CD4-positive, alpha-beta T cell treated with Interleukin-1 beta for 1 hour (primary cell): ENCODE results near the gene FZD1.
A peak's percentile ranks its signal among the peaks of the same experiment; 100 is the strongest.

Experiments
- DNase-seq, 2 donors: peaks; one replicate each; pipeline ENCODE4 v3.0.0-alpha.2; 2020 to 2022

Gene FZD1

GRCh38 chr7:91264046-91264923, at the start of gene FZD1:
FZD1 (plus strand) TSS chr7:91264433; CDS start chr7:91264881, 448 bp downstream.
- peak; percentile 51 to 82 for DNase-seq

- no peak for DNase-seq
Observed at GRCh38 chr7:91226411-91226810, 37.8 kb upstream of the FZD1 start.

GRCh38 chr7:91228327-91228726, 35.9 kb upstream of the FZD1 start:
- no peak for DNase-seq

GRCh38 chr7:91228927-91229558, 35.2 kb upstream of the FZD1 start:
- DNase-seq: no peak

- DNase-seq: no peak
Observed at GRCh38 chr7:91230100-91230499, 34.1 kb upstream of the FZD1 start.

DNA sequence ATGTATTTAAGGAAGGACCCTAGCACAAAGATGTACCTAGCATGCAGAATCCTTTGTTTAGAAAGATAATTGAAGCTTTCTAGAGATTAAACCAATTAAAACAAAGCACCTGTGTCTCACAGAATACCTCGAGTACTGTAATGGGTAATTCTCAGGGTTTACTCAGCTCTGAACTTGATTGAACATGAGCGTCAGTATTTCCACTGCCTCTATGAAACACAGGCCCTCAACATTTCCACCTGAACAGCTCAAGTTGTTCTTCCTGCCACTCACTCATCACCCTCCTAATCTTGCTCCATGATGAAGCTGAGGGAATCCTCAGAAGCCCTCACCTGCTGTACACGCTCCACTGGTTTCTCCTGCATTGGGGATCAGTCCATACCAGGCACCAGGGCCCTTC, 33.7 kb upstream of the FZD1 start:
- no peak for DNase-seq

DNA sequence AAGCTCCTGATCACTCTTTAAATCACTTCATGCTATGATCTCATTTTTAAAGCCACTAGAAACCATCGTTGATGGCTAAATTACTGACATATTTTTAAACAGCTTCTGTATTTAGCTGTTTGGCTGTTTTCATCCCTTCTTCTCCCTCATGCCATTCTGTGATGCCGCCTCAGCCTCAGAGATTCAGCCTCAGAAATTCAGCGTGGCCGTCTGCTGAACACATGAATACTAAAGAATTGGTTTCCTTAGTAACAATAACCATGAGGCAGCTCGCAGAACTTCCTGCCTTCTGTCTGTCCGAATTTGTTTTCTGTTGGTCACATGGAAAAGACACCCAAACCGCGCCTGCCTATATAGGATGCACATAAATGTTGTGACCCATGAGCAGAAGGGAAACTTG, 31.0 kb upstream of the FZD1 start:
- DNase-seq: no peak

DNA sequence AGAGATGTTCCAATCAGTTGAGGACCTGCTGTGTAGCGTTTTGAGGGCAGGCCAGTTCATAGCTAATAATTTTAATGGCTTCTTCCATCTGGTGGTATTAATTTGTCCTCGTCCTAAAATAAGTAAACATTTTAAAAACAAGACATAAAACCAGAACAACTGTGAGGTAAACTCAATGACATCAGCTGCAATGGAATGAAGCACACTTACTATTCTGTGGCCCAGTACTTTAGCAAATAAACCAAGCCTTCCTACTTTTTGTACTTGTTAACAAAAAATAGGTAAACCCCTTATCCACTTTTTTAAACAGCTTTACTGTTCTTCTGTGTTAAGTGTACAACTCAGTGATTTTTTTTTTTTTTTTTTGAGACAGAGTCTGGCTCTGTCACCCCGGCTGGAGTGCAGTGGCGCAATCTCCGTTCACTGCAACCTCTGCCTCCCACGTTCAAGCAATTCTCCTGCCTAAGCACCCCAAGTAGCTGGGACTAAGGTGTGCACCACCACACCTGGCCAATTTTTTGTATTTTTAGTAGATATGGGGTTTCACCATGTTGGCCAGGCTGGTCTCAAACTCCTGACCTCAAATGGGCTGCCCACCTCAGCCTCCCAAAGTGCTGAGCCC, 28.9 kb upstream of the FZD1 start:
- no peak for DNase-seq

DNA sequence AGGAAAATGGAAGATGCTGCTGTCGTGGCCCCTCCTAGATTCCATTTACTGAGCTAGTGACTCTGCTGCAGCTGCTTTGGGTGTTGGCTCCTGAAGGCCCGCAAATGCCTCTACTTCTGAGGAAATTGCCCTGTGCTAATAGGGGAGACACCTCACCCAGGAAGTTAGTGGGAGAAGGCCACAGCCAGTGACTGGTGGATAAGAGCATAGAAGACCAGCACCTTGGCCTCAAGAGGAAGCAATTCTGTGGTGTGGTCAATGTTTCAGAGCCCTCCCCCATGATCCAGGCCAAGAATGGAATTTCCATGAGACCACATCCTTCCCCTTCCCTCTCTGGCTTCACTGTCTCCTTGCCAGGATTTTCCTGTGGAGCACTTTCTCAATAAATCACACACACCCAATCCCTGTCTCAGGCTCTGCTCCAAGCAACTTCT, 25.0 kb upstream of the FZD1 start:
- DNase-seq: no peak

- DNase-seq: no peak
Observed at GRCh38 chr7:91239772-91240171, 24.5 kb upstream of the FZD1 start.

DNA sequence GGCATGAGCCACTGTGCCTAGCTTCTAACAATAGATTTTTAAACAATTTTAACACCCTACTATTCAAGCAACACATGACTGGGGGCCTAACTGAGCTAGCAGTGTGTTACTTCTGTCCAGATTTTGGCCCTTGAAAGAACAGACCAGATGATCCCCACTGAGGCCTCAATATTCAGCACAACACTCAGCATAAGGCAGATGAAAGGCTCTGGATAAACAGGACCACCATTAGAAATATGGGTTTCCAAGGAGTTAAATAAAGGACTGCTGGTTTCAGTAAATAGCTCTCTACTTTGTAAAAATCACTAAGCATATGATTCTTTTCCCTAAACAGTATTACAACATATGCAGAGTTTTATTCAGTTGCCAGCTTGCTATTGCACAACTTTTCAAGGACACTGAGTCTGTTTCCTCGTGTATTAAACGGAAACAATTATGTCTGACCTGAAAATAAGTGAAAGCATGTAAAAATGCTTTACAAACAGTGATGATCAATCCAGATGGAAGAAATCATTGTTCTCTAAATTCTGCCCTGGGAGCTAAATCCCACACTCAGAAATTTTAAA, 23.8 kb upstream of the FZD1 start:
- DNase-seq: no peak

DNA sequence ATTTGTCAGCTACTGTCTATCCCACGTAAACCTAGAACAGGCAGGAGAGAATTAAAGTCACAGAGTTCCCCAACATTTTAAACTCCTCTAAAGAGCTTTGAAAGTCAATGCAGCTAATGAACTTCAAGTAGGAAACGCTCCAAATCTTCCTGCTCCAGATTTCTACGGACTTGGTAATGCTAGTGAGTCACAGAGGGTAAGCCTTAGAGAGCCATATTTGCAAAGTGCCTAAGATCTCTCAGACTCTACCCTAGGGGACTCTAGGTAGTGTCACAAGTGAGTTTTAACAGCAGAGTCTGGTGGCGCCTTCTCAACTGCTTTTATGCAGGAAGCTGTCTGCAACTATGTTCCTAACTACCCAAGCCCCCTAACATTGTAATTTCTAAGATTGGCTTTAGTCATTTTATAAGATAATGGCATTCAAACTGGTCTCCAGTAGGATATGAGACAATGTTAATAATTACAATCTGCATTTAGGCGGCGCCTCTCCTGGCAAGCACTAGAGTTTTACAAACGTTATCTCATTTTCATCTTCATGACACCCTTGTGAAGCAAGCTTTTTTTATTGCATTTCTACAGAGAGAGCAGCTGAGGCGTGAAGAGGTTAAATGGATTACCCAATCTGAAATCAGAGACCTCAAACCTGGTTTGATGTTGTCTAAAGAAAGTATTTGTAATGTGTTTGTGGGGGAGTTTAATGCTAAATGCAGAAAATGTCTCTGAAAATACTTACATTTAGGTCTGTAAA, 22.0 kb upstream of the FZD1 start:
- no peak for DNase-seq

- DNase-seq: no peak
Observed at GRCh38 chr7:91243591-91244301, 20.5 kb upstream of the FZD1 start.

DNA sequence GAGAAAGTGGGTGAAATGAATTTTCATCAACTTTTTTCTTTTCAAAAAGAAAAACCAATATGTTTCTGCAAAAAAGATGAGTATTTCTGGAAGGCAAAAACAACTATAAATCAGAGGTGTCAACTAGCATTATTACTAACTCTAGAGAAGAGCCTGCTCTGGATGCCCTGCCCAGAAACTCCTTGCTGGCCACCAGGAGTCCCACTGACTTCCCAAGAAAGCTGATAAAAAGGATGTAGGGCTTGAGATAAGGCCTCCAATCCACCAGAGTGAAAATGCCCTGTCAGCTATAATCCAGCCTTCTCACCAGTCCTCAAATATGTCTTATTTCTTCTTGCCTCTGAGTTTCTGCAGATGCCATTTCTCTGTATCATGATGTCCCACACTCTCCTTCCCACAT, 16.7 kb upstream of the FZD1 start:
- no peak for DNase-seq

DNA sequence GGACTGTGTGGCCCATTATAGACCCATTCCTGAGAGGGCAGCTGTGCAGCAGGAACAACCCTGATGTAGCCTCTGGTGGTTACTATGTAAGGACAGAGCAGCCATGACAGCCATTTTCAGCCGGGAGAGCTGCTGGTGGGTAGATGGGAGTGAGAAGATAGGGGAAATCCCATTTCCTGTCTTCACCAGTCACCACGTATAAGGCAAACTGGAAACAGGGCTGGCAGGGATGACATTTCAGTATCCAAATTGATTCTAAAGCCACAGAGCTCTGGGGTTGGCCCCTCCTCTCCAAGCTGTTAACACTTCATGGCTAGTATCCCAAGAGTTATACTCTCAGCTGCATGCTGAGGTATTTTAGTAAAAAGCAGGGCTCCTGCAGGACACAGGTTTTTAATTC, 15.2 kb upstream of the FZD1 start:
- no peak for DNase-seq

- no peak for DNase-seq
Observed at GRCh38 chr7:91249506-91250233, 14.6 kb upstream of the FZD1 start.

GRCh38 chr7:91250706-91251105, 13.5 kb upstream of the FZD1 start:
- no peak for DNase-seq

GRCh38 chr7:91251877-91252276, 12.4 kb upstream of the FZD1 start:
- no peak for DNase-seq

DNA sequence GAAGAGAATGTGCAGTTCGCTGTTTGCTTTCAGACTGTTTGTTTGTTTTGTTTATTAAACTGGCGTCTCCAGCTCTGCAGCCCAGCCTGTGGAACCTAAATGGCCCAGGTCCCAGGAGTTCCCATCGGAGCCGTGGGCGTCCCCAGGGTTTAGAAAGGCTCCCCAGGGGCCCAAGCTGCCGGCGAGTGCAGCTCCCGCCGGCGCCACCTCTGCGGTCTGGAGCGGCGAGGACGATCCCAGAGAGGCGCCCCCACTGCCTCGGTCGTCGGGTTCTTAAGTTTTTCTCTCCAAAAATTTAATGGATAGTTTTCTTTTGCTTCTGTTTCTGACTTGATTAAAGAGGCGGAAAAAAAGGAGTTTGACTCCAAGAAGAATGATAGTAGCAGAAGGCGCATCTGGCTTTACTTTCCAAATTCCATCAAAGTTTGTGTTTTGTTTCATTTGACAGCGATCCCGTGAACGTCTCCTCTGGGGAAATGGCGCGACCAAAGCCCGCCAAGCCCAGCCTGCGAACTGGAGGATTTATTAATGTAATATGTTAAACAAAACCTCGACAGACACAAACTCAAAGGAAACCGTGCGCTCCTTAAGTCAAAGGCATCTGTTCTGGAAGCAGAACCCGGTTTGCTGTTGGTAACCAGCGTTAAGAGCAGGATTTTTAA, 718 bp upstream of the FZD1 start:
- DNase-seq: no peak

DNA sequence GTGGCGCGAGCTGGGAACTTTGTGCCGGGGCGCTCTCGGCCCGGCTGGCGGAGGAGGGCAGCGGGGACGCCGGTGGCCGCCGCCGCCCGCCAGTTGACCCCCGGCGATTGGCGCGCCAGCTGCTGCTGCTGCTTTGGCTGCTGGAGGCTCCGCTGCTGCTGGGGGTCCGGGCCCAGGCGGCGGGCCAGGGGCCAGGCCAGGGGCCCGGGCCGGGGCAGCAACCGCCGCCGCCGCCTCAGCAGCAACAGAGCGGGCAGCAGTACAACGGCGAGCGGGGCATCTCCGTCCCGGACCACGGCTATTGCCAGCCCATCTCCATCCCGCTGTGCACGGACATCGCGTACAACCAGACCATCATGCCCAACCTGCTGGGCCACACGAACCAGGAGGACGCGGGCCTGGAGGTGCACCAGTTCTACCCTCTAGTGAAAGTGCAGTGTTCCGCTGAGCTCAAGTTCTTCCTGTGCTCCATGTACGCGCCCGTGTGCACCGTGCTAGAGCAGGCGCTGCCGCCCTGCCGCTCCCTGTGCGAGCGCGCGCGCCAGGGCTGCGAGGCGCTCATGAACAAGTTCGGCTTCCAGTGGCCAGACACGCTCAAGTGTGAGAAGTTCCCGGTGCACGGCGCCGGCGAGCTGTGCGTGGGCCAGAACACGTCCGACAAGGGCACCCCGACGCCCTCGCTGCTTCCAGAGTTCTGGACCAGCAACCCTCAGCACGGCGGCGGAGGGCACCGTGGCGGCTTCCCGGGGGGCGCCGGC, 870 bp downstream of the FZD1 start:
- peak in 1 of 2 donors; percentile 30 for DNase-seq
